NB4 (cell line): ENCODE data around the gene CMTR2.

Source experiments
- CTCF ChIP-seq: IDR thresholded peaks from one replicate; pipeline ENCODE4 v1.5.1; 2012; ENCODE audit warnings: low read depth, low read length
- POLR2A ChIP-seq: IDR thresholded peaks from 2 replicates; pipeline ENCODE4 v1.6.1; 2011; ENCODE audit warnings: mild to moderate bottlenecking; ENCODE audit not compliant: insufficient read length; ENCODE audit errors: extremely low read depth

- no peak for TF ChIP-seq CTCF
- TF ChIP-seq POLR2A: no peak
Measured at GRCh38 chr16:71337631-71338030, 48.4 kb upstream of the CMTR2 start.
